T follicular helper cell (primary cell): ENCODE results near the gene BST1.
A peak's percentile ranks its signal among the peaks of the same experiment; 100 is the strongest.

Experiments used
- DNase-seq: peaks from one replicate; pipeline ENCODE4 v3.0.0-alpha.2; 2020; ENCODE audit warnings: low read depth

BST1 gene

GRCh38 chr4:15676899-15677298, 26.0 kb upstream of the BST1 start:
- DNase-seq = no peak

- no peak for DNase-seq
Measured at GRCh38 chr4:15677507-15677988, 25.3 kb upstream of the BST1 start.

GRCh38 chr4:15681067-15681371, 21.8 kb upstream of the BST1 start:
- DNase-seq = no peak

GRCh38 chr4:15681372-15682241, 21.3 kb upstream of the BST1 start, which contains the start of gene FAM200B:
Gene FAM200B, plus strand, starts transcription at chr4:15681827. Its CDS starts 5,151 bp downstream, at chr4:15686978.
- peak; percentile 95 for DNase-seq

GRCh38 chr4:15682242-15683142, 20.4 kb upstream of the BST1 start:
- DNase-seq = no peak

GRCh38 chr4:15683143-15683495, 19.7 kb upstream of the BST1 start:
- no peak for DNase-seq

- DNase-seq = no peak
Measured at GRCh38 chr4:15684498-15684897, 18.4 kb upstream of the BST1 start.

GRCh38 chr4:15688051-15688450, 14.8 kb upstream of the BST1 start:
- DNase-seq = no peak

GRCh38 chr4:15689540-15689939, 13.3 kb upstream of the BST1 start:
- no peak for DNase-seq

- DNase-seq = no peak
Measured at GRCh38 chr4:15690020-15690809, 12.7 kb upstream of the BST1 start.

GRCh38 chr4:15691346-15692135, 11.3 kb upstream of the BST1 start:
- DNase-seq = no peak

- DNase-seq = no peak
Measured at GRCh38 chr4:15692602-15693001, 10.3 kb upstream of the BST1 start.

GRCh38 chr4:15694431-15694830, 8.4 kb upstream of the BST1 start:
- no peak for DNase-seq

GRCh38 chr4:15695240-15695699, 7.6 kb upstream of the BST1 start:
- DNase-seq = no peak

GRCh38 chr4:15695729-15696128, 7.1 kb upstream of the BST1 start:
- DNase-seq = no peak

- no peak for DNase-seq
Measured at GRCh38 chr4:15696866-15697265, 6.0 kb upstream of the BST1 start.

GRCh38 chr4:15703439-15703838, 574 bp downstream of the BST1 start:
- no peak for DNase-seq

- DNase-seq = no peak
Measured at GRCh38 chr4:15704129-15704528, 1.3 kb downstream of the BST1 start.

- no peak for DNase-seq
Measured at GRCh38 chr4:15706646-15707362, 3.9 kb downstream of the BST1 start.

GRCh38 chr4:15707363-15707715, 4.5 kb downstream of the BST1 start:
- DNase-seq = no peak

- no peak for DNase-seq
Measured at GRCh38 chr4:15711762-15712161, 8.9 kb downstream of the BST1 start.
